PFSK-1 (cell line): Measurements from ENCODE around the gene IFRD1.

Experiments
- FOXP2 ChIP-seq: optimal IDR thresholded peaks from 2 replicates; pipeline ENCODE3; 2011; ENCODE audit warnings: borderline replicate concordance, control low read depth, inconsistent platforms; ENCODE audit not compliant: insufficient read depth; ENCODE audit errors: extremely low read length, extremely low read depth
- POLR2AphosphoS5 ChIP-seq: IDR thresholded peaks from 2 replicates; pipeline ENCODE4 v1.6.1; 2012; ENCODE audit warnings: low read depth, mild to moderate bottlenecking, control low read depth, low read length, moderate library complexity
- SIN3A ChIP-seq: IDR thresholded peaks from 2 replicates; pipeline ENCODE4 v1.6.1; 2012; ENCODE audit warnings: mild to moderate bottlenecking, low read length, moderate library complexity, borderline replicate concordance; ENCODE audit not compliant: insufficient read depth
- TAF1 ChIP-seq: IDR thresholded peaks from 2 replicates; pipeline ENCODE4 v1.6.1; 2012; ENCODE audit warnings: low read length, control low read depth, borderline replicate concordance; ENCODE audit not compliant: insufficient read depth
- TF ChIP-seq, protein P1 (sequence below), 2 experiments: IDR thresholded peaks; 2 replicates each; pipeline versions ENCODE4 v1.6.1 to v1.8.0; 2011 to 2012; ENCODE audit warnings: low read depth in 2 of 2, low read length in 2 of 2, control low read depth in 1 of 2, inconsistent platforms in 1 of 2, mild to moderate bottlenecking in 1 of 2, moderate library complexity in 1 of 2; ENCODE audit not compliant: insufficient read depth in 1 of 2

Gene IFRD1

DNA sequence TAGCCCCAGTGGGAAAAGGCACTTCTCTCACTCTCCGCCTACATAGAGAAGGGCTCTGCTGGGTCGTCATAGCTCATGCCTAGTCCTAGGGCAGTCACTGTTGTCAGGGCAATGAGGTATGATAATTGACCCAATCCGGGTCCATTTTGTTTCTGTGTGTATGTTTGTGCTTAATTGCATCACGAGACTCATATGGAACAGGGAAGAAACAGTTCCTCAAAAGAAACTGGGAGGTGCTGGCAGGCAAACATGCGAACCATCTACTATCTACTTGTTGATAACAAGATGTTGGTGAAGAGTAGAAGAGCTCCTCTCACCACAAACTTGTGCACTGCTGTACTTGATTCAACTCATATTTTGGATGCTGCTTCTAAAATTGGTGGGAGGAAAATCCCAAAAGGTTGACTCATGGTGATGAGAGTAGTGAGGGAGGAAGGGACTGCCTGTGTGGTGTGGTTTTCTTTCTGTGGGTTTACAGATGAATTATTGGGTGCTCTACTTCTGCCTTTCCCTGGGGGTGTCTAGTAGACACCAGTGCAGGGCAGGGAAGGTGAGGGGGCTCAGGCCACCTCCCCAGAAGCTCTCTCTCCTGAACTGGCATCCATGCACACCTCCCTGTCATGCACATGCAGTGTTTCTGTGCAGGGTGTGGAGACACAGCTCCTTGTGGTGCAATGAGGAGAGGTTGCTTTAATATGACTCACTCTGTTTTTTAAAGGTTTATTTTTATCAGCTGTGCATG, 59.9 kb downstream of the IFRD1 start:
- no peak for TF ChIP-seq POLR2AphosphoS5
- TF ChIP-seq SIN3A = no peak
- no peak for TF ChIP-seq TAF1
- TF ChIP-seq FOXP2 = no peak
- TF ChIP-seq, protein P1, sequence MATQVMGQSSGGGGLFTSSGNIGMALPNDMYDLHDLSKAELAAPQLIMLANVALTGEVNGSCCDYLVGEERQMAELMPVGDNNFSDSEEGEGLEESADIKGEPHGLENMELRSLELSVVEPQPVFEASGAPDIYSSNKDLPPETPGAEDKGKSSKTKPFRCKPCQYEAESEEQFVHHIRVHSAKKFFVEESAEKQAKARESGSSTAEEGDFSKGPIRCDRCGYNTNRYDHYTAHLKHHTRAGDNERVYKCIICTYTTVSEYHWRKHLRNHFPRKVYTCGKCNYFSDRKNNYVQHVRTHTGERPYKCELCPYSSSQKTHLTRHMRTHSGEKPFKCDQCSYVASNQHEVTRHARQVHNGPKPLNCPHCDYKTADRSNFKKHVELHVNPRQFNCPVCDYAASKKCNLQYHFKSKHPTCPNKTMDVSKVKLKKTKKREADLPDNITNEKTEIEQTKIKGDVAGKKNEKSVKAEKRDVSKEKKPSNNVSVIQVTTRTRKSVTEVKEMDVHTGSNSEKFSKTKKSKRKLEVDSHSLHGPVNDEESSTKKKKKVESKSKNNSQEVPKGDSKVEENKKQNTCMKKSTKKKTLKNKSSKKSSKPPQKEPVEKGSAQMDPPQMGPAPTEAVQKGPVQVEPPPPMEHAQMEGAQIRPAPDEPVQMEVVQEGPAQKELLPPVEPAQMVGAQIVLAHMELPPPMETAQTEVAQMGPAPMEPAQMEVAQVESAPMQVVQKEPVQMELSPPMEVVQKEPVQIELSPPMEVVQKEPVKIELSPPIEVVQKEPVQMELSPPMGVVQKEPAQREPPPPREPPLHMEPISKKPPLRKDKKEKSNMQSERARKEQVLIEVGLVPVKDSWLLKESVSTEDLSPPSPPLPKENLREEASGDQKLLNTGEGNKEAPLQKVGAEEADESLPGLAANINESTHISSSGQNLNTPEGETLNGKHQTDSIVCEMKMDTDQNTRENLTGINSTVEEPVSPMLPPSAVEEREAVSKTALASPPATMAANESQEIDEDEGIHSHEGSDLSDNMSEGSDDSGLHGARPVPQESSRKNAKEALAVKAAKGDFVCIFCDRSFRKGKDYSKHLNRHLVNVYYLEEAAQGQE (IDR thresholded peaks at IDR 0.05; ENCODE audit: insufficient read depth in 1 of 2, low read depth in 2 of 2, low read length in 2 of 2) = no peak

DNA sequence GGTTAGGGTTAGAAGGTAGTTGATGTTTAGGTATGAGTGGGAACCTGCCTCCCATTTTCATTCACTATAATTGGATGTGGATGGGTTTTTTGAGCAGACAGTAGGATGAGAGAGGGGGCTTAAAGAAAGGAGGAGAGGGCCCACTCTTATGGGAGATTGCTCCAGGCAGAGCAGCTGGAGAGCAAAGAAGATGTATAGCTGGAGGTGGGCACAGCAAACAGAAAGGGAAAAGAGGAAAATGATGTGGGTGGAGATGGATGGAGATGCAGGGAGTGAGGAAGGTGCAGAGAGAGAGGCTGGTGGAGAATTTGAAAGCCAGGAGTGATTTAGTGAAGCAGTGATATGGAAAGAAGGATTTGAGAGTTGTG, 60.5 kb downstream of the IFRD1 start:
- TF ChIP-seq POLR2AphosphoS5 = no peak
- TF ChIP-seq SIN3A = no peak
- TF ChIP-seq TAF1 = no peak
- no peak for TF ChIP-seq FOXP2
- TF ChIP-seq, protein P1 (IDR thresholded peaks at IDR 0.05; ENCODE audit: insufficient read depth in 1 of 2, low read depth in 2 of 2, low read length in 2 of 2) = no peak

DNA sequence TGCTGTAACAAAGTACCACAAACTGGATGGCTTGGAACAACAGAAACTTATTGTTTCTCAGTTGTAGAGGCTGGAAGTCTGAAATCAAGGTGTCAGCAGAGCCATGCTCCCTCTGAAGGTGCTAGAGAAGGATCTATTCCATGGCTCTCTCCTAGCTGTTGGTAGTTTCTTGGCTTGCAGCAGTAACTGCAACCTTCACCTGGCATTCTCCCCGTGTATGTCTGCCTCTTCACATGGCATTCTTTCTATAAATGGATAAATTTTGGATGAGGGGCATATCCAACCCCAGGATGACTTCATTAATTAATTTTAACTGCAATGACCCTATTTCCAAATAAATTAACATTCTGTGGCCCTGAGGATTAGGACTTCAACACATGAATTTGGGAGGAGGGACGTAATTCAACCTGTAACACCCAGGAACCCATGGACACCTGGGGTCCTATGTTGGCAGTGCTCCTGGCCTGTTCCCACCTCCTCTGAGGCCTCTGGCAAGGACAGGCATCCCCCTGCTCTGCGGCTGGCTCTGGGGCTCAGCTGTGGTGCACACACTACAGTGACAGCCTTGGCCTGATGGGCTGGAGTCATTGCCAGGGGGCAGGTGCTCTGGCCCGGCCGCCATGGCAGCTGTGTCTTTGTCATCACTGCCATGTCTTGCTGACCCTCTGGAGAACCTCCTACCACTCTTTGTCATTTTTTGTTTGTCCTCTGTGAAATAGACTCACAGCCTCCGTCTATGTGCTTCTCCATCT, 61.4 kb downstream of the IFRD1 start:
- TF ChIP-seq POLR2AphosphoS5 (no peak), TAF1 (no peak), SIN3A (no peak)

DNA sequence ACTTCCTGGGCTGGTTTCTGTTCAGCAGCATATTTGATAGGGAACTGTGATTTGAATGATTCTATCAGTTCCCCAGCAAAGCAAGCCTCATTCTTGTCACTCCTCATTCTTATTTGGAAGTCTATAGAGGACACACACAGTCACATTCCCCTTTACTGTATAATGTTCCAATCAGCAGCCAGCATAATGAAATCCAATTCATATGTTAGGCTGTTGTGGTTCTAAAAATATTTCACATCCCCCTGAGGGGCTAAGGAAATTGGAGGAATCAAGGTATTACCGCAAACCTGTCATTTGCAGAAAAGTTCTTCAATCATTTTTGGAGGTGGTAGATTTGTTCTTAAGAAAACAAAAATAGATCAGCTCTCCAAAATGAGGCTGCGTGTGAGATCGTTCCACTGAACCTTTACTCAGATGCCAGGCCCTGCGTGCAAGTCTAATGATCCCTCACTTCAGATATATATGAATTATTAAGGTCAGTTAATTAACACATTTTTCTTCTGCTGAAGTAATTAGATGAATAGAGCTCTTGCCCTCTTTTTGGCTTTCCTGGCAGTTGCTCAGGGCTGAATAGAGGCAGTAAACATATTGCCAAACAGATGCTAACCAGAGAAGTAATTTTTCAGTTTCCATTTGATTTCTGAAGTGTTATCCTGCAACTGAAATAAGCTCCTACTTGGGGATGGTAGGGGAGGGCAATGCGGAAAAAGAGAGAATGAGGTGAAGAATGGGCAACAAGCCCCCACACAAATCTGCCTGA, 62.4 kb downstream of the IFRD1 start:
- no peak for TF ChIP-seq POLR2AphosphoS5
- TF ChIP-seq FOXP2 = no peak
- no peak for TF ChIP-seq TAF1
- no peak for TF ChIP-seq SIN3A
- TF ChIP-seq, protein P1 (IDR thresholded peaks at IDR 0.05; ENCODE audit: insufficient read depth in 1 of 2, low read depth in 2 of 2, low read length in 2 of 2) = no peak

DNA sequence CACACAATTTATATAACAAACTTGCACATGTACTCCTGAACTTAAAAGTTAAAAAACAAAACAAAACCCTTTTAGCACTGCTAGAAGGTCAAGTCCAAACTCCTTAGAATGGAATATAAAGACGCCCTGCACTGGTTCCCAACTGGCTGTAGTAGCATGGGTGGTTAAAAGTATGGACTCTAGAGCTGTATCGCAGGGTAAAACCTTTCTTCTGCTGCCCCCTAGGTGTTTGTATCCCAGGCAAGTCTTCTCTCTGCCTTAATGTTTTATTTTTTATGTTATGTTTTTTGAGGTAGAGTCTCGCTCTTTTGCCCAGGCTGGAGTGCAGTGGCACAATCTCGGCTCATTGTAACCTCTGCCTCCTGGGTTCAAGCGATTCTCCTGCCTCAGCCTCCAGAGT, 65.7 kb downstream of the IFRD1 start:
- no peak for TF ChIP-seq FOXP2
- TF ChIP-seq SIN3A = no peak
- TF ChIP-seq, protein P1 (IDR thresholded peaks at IDR 0.05; ENCODE audit: insufficient read depth in 1 of 2, low read depth in 2 of 2, low read length in 2 of 2) = no peak
- no peak for TF ChIP-seq TAF1
- no peak for TF ChIP-seq POLR2AphosphoS5
